Activated CD8-positive, alpha-beta memory T cell treated with anti-CD3 and anti-CD28 coated beads for 4 hours (primary cell): Measurements from ENCODE around the gene FKBP14.

Source experiments
- DNase-seq, 2 donors: peaks; one replicate each; pipeline ENCODE4 v3.0.0-alpha.2; 2020; ENCODE audit warnings: low read depth in 2 of 2

FKBP14 gene

GRCh38 chr7:30026229-30027064, at the start of gene FKBP14:
TSS of gene FKBP14 (minus strand) at chr7:30026702. CDS start at chr7:30026508, 194 bp downstream.
- peak; percentile 81 to 85 for DNase-seq

- DNase-seq: no peak
Measured at GRCh38 chr7:30074422-30075030, 48.0 kb upstream of the FKBP14 start.

- no peak for DNase-seq
Measured at GRCh38 chr7:30072735-30073134, 46.2 kb upstream of the FKBP14 start.

GRCh38 chr7:30070052-30070451, 43.5 kb upstream of the FKBP14 start:
- DNase-seq: no peak

- DNase-seq: no peak
Measured at GRCh38 chr7:30069096-30069867, 42.8 kb upstream of the FKBP14 start.

GRCh38 chr7:30068117-30068516, 41.6 kb upstream of the FKBP14 start:
- no peak for DNase-seq

GRCh38 chr7:30066687-30067086, 40.2 kb upstream of the FKBP14 start:
- DNase-seq: no peak

GRCh38 chr7:30065746-30066145, 39.2 kb upstream of the FKBP14 start:
- no peak for DNase-seq

- DNase-seq: no peak
Measured at GRCh38 chr7:30062587-30062986, 36.1 kb upstream of the FKBP14 start.

GRCh38 chr7:30061786-30062185, 35.3 kb upstream of the FKBP14 start:
- peak in 1 of 2 donors; percentile 3 for DNase-seq

- no peak for DNase-seq
Measured at GRCh38 chr7:30057741-30058140, 31.2 kb upstream of the FKBP14 start.

- no peak for DNase-seq
Measured at GRCh38 chr7:30053068-30053467, 26.6 kb upstream of the FKBP14 start.

- no peak for DNase-seq
Measured at GRCh38 chr7:30049173-30049572, 22.7 kb upstream of the FKBP14 start.

- no peak for DNase-seq
Measured at GRCh38 chr7:30048582-30048981, 22.1 kb upstream of the FKBP14 start.

GRCh38 chr7:30047124-30047523, 20.6 kb upstream of the FKBP14 start:
- DNase-seq: no peak

GRCh38 chr7:30046127-30046770, 19.7 kb upstream of the FKBP14 start:
- no peak for DNase-seq

- DNase-seq: no peak
Measured at GRCh38 chr7:30041526-30042269, 15.2 kb upstream of the FKBP14 start.

- no peak for DNase-seq
Measured at GRCh38 chr7:30040938-30041337, 14.4 kb upstream of the FKBP14 start.

- DNase-seq: no peak
Measured at GRCh38 chr7:30038196-30038980, 11.9 kb upstream of the FKBP14 start.

GRCh38 chr7:30036220-30036619, 9.7 kb upstream of the FKBP14 start:
- DNase-seq: no peak

GRCh38 chr7:30034501-30034900, 8.0 kb upstream of the FKBP14 start:
- DNase-seq: no peak
